MM.1S (cell line): ENCODE measurements around the gene CXCR4.

ENCODE experiments used
- EZH2 ChIP-seq: fragments of 300-600 bp; sonication (generic); optimal IDR thresholded peaks from 2 replicates; pipeline ENCODE3; 2017; ENCODE audit warnings: low read depth, mild to moderate bottlenecking, antibody characterized with exemption, low read length, mixed read lengths
- EZH2phosphoT487 ChIP-seq: fragments of 300-600 bp; sonication (generic); IDR thresholded peaks from 2 replicates; pipeline ENCODE4 v1.6.1; 2018; ENCODE audit warnings: antibody characterized with exemption, low read length
- TF ChIP-seq, protein P1 (sequence below): fragments of 300-600 bp; sonication (generic); IDR thresholded peaks from 2 replicates; pipeline ENCODE4 v1.5.1; 2016; ENCODE audit warnings: antibody characterized with exemption, low read length, mixed read lengths

DNA sequence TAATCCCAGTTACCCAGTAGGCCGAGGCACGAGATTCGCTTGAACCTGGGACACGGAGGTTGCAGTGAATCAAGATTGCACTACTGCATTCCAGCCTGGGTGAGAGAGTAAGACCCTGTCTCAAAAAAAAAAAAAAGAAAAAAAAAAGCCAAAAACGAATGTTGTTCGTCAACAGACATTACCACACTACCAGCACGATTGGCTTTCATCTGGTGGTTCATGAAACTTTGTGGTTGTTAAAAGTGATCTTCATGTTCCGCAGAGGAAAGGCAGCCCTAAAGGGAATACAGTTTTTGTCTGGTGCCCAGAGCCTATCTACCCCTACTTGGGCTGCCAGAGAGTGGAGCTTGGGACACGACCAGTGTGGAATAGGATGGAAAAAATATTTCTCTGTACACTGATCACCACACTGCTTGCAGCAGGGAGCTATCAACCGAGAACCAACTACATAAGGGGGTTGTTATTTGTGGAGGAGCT is 13.6 kb upstream of the CXCR4 start:
- TF ChIP-seq EZH2phosphoT487: no peak
- TF ChIP-seq, protein P1, sequence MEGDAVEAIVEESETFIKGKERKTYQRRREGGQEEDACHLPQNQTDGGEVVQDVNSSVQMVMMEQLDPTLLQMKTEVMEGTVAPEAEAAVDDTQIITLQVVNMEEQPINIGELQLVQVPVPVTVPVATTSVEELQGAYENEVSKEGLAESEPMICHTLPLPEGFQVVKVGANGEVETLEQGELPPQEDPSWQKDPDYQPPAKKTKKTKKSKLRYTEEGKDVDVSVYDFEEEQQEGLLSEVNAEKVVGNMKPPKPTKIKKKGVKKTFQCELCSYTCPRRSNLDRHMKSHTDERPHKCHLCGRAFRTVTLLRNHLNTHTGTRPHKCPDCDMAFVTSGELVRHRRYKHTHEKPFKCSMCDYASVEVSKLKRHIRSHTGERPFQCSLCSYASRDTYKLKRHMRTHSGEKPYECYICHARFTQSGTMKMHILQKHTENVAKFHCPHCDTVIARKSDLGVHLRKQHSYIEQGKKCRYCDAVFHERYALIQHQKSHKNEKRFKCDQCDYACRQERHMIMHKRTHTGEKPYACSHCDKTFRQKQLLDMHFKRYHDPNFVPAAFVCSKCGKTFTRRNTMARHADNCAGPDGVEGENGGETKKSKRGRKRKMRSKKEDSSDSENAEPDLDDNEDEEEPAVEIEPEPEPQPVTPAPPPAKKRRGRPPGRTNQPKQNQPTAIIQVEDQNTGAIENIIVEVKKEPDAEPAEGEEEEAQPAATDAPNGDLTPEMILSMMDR: no peak
- TF ChIP-seq EZH2: no peak
